ENCODE data around the gene ZP1. TPM values are rescaled to one million over a fixed set of nuclear protein-coding genes. Genes with fewer than 3 reads are reported as not detected.
A peak's percentile ranks its signal among the peaks of the same experiment; 100 is the strongest.

Gene ZP1
- total and polyA plus RNA-seq, 2 of the 13 experiments (the other 11 are each of a cell fraction or from before 2014, with no cell fraction given), result 0.16 TPM; not detected in 1

GRCh38 chr11:60913793-60914632 lies 46.7 kb downstream of the ZP1 start, which contains the start of gene TMEM109 (continued):
- TF ChIP-seq, protein P1, sequence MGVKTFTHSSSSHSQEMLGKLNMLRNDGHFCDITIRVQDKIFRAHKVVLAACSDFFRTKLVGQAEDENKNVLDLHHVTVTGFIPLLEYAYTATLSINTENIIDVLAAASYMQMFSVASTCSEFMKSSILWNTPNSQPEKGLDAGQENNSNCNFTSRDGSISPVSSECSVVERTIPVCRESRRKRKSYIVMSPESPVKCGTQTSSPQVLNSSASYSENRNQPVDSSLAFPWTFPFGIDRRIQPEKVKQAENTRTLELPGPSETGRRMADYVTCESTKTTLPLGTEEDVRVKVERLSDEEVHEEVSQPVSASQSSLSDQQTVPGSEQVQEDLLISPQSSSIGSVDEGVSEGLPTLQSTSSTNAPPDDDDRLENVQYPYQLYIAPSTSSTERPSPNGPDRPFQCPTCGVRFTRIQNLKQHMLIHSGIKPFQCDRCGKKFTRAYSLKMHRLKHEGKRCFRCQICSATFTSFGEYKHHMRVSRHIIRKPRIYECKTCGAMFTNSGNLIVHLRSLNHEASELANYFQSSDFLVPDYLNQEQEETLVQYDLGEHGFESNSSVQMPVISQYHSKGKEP (CRISPR knock-in tag; IDR thresholded peaks at IDR 0.05), result no peak
- TF ChIP-seq ZNF143 (CRISPR knock-in tag; IDR thresholded peaks at IDR 0.05) (peak; percentile 93), ZNF710 (CRISPR knock-in tag; IDR thresholded peaks at IDR 0.05; ENCODE audit: borderline replicate concordance) (no peak), ARID2 (CRISPR knock-in tag; IDR thresholded peaks at IDR 0.05; ENCODE audit: borderline replicate concordance) (no peak), HDAC6 (IDR thresholded peaks at IDR 0.05; ENCODE audit: low read depth, low read length) (no peak), CEBPG (CRISPR knock-in tag; IDR thresholded peaks at IDR 0.05) (no peak; the same call in 1 of the 2 replicates), ZC3H4 (CRISPR knock-in tag; IDR thresholded peaks at IDR 0.05; ENCODE audit: borderline replicate concordance) (no peak), ZMYM2 (CRISPR knock-in tag; IDR thresholded peaks at IDR 0.05) (no peak), ZNF367 (CRISPR knock-in tag; IDR thresholded peaks at IDR 0.05; ENCODE audit: borderline replicate concordance) (0 out of 2 replicates have a peak, but pooled peaks have one; percentile 50), ZFY (CRISPR knock-in tag; IDR thresholded peaks at IDR 0.05) (peak; percentile 85), ZNF839 (CRISPR knock-in tag; IDR thresholded peaks at IDR 0.05; ENCODE audit: borderline replicate concordance) (no peak), PHF5A (CRISPR knock-in tag; IDR thresholded peaks at IDR 0.05; ENCODE audit: low read depth, unreplicated experiment) (no peak), MAF1 (CRISPR knock-in tag; IDR thresholded peaks at IDR 0.05; ENCODE audit: borderline replicate concordance) (no peak), RORA (CRISPR knock-in tag; IDR thresholded peaks at IDR 0.05) (no peak), ZNF260 (CRISPR knock-in tag; IDR thresholded peaks at IDR 0.05; ENCODE audit: borderline replicate concordance, low read depth) (no peak), ERF (CRISPR knock-in tag; IDR thresholded peaks at IDR 0.05) (no peak; the same call in 1 of the 2 replicates), MLXIP (CRISPR knock-in tag; IDR thresholded peaks at IDR 0.05; ENCODE audit: borderline replicate concordance) (peak; percentile 81; the same call in 1 of the 2 replicates), AHR (CRISPR knock-in tag; IDR thresholded peaks at IDR 0.05) (no peak)
- TF ChIP-seq, protein P2, sequence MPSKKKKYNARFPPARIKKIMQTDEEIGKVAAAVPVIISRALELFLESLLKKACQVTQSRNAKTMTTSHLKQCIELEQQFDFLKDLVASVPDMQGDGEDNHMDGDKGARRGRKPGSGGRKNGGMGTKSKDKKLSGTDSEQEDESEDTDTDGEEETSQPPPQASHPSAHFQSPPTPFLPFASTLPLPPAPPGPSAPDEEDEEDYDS (CRISPR knock-in tag; IDR thresholded peaks at IDR 0.05), result 0 out of 2 replicates have a peak, but pooled peaks have one; percentile 14
- TF ChIP-seq, protein P3, sequence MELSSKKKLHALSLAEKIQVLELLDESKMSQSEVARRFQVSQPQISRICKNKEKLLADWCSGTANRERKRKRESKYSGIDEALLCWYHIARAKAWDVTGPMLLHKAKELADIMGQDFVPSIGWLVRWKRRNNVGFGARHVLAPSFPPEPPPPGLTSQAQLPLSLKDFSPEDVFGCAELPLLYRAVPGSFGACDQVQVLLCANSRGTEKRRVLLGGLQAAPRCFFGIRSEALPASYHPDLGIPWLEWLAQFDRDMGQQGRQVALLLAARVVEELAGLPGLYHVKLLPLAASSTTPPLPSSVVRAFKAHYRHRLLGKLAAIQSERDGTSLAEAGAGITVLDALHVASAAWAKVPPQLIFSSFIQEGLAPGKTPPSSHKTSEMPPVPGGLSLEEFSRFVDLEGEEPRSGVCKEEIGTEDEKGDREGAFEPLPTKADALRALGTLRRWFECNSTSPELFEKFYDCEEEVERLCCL (CRISPR knock-in tag; IDR thresholded peaks at IDR 0.05; ENCODE audit: borderline replicate concordance), result no peak
